GM18858 (cell line): ENCODE results near the gene PPM1N.

Source experiments
- ATAC-seq: cut with Tn5 transposase; IDR thresholded peaks from one replicate; pipeline ENCODE4 v1.9.1; 2021; ENCODE audit not compliant: unreplicated experiment

Gene PPM1N

GRCh38 chr19:45470762-45471081 is 27.5 kb upstream of the PPM1N start:
- ATAC-seq: no peak

DNA sequence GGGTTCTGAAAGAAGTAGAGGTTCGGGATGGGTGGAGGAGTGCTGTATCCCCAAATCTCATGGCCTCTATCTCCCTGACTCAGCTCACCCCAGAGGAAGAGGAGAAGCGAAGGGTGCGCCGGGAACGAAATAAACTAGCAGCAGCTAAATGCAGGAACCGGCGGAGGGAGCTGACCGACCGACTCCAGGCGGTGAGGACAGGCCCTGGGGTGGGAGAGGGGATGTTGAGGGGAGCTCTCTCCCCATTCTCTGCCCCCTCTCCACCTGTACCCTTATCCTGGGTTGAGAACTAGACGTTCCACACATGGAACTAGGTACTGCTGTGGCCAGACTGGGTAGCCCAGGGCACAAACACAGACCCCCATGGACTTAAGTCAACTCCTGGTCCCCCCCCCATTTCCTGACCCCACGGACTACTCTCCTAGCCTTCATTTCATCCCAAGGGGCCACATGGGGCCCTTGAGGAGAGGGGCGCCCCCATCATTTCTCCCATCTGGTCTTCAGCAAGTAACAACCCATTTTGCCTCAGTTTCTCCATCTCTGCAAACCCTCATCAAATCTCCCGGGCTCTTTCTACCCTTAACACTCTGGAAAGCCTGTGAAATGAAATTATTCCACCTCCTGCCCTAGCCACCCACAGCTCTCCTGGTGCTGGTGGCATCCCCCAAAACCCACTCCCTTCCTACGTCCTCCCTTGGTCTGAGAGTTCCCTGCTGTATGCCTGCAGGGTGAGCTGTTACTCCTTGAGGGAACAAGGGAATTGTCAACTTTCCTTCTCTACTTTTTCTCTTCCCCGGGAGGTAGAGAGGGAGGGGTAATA is 26.9 kb upstream of the PPM1N start:
- ATAC-seq: no peak

DNA sequence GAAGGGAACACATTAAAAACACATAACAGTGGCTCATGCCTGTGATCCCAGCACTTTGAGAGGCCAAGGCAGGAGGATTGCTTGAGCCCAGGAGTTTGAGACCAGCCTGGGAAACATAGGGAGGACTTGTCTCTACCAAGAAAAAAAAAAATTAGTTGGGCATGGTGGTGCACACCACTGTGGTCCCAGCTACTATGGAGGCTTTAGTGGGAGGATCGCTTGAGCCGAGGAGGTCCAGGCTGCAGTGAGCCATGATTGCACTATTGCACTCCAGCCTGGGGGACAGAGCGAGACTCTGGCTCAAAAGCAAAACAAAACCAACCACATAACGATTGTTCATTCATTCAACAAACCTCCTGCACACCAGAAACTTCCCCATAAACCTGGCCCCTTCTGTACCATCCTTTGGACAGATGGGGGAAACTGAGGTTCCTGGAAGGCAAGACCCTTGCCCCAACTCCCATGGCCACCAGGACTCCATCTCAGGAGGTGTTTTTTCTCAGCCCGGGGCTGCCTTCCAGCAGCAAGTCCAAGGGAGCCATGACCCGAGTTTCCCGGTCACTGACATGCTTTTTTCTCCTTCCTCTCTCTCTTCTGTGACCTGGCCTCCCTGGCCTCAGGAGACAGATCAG is 26.2 kb upstream of the PPM1N start:
- ATAC-seq: no peak

GRCh38 chr19:45472563-45473366 is 25.5 kb upstream of the PPM1N start:
- ATAC-seq: no peak

DNA sequence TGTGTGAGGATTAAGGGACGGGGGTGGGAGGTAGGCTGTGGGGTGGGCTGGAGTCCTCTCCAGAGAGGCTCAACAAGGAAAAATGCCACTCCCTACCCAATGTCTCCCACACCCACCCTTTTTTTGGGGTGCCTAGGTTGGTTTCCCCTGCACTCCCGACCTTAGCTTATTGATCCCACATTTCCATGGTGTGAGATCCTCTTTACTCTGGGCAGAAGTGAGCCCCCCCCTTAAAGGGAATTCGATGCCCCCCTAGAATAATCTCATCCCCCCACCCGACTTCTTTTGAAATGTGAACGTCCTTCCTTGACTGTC is 24.9 kb upstream of the PPM1N start:
- no peak for ATAC-seq

GRCh38 chr19:45473682-45474605 is 24.3 kb upstream of the PPM1N start:
- ATAC-seq: no peak

DNA sequence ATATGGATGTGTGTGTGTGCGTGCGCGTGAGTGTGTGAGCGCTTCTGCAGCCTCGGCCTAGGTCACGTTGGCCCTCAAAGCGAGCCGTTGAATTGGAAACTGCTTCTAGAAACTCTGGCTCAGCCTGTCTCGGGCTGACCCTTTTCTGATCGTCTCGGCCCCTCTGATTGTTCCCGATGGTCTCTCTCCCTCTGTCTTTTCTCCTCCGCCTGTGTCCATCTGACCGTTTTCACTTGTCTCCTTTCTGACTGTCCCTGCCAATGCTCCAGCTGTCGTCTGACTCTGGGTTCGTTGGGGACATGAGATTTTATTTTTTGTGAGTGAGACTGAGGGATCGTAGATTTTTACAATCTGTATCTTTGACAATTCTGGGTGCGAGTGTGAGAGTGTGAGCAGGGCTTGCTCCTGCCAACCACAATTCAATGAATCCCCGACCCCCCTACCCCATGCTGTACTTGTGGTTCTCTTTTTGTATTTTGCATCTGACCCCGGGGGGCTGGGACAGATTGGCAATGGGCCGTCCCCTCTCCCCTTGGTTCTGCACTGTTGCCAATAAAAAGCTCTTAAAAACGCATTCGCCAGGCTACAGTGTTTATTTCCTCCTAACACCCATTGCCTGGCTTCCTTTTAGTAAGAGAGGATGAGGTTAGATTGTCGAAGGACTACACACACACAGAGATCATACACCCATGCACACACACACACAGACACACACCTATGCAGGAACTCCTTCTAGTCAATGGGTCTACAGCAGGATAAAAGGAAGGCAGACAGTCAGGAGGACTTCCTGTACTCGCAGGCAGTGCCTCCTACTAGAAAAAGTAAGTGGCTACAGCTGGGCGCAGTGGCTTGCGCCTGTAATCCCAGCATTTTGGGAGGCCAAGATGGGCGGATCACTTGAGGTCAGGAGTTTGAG is 23.4 kb upstream of the PPM1N start:
- no peak for ATAC-seq

- no peak for ATAC-seq
Measured at GRCh38 chr19:45475537-45476291, 22.5 kb upstream of the PPM1N start.

DNA sequence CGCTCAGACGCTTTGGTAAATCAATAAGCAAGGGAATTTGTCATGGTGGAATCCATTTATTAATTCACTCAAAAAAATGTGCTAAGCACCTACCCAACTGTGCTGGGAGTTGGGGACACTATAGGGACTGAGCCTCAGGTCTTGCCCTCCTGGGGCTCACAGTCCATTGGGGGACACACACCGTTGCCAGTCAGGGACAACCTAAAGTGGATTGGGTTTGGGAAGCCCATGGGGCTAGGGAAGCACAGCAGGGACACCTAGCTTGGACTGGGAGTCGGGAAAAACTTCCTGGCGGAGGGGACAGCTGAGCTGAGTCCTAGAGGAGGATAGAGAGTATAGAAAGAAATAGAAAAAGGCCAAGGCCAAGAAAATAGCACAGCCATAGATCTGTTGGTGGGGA is 21.9 kb upstream of the PPM1N start:
- ATAC-seq: no peak

- no peak for ATAC-seq
Measured at GRCh38 chr19:45477186-45477585, 21.1 kb upstream of the PPM1N start.

- no peak for ATAC-seq
Measured at GRCh38 chr19:45477713-45478453, 20.4 kb upstream of the PPM1N start.

DNA sequence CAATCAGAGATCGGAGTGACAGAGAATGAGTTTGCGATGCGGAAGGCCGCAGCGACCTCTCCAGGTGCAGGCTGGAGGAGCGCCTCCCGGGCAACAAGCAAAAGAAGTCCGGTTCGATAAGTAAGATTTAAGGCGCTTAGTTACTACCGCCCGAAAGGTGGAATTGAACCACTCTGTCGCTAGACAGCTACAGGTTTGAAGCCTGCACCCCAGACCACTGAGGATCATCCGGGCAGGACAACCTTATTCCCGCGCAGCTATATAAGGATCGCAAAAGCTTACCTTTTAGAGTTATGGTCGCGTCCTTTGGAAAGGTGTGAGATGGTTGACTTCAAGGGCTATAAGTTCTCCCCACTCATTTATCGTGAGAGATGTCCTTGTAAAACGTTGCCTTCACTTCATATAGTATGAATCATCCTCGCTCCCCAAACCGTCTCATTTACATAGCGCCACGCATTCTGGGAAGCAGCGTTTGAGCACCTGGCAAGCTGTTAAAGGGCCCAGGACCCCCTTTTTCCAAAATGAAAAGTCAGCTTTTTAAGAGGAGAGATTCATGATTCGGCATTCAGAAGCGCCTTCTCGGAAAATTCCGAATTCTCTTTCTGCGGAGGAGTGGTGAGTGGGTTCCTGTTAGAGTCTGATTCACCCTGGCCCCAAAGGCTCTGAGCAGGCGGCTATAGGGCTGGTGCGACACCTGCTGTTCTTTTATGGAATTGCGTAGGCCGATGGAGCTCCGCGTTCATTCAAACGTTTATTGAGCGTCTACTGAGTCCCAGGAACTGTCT is 19.6 kb upstream of the PPM1N start:
- ATAC-seq: no peak

DNA sequence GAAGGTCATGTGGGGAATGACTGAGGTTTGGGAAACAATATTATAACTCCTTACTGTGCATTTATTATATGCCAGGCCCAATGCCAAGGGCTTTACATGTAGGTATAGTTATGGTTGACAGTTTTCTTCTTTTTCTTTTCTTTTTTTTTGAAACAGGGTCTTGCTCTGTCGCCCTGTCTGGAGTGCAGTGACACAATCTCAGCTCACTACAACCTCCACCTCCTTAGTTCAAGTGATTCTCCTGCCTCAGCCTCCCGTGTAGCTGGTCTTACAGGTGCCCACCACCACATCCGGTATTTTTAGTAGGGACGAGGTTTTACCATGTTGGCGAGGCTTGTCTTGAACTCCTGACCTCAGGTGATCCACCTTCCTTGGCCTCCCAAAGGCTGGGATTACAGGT is 15.2 kb upstream of the PPM1N start:
- no peak for ATAC-seq

DNA sequence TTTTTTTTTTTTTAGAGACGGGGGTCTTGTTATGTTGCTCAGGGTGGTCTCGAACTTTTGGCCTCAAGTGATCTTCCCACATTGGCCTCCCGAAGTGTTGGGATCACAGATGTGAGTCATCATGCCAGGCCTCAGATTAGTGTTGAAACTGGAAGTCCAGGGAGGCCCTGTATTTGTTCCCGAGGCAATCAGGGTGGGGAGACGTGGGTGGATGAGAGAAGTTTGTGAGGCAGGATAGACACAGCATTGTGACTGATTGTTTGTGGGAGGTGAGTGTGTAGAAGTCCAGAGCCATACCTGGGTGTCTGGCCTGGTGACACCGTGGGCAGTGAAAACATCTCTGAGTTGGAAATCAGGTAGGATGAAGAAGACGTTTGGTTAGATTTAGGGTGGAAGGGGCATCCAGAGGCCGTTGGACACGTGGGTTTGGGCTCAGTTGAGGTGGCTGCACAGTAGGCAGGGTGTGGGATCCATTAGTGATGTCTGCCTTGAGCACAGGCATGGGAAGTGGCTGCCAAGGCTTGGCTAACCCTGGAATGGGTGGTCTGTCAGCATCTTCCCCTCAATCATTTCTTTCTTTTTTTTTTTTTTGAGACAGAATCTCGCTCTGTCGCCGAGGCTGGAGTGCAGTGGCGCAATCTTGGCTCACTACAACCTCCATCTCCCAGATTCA is 13.8 kb upstream of the PPM1N start:
- ATAC-seq: no peak

DNA sequence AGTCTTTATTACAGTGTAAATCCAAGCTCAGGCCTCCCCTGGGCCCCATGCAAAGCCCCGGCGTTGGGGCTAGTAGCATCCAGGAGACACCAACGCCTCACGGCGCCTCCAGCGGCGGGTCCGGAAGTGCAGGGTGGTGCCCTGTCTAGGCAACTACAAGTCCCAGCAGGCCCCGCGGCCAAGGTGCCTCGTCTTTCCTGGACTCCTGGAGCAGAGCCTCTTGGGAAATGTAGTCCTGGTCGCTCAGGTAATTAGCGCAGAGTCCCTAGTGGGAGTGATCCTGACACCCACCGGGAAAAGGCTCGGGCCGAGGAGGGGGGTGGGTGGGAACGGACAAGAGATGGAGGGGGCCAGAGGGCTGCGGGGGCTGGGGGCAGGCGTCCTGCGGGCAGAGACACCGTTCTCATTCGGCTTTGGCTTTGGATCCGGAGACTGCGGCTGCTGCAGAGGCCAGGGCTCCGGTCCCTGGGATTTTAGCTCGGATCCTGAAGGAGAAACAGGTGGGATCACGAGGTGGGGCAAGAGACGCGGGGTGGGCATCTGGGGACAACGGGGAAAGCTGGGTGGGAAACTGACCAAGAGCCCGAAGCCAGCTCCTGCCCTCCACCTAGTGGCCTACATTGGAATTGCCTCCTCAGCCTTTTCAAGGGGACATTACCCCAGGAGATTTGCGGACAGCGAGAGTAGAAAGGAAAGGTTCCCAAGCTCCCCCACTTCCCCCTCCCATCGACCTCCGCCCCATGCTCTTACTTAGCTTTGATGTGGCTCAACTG is 12.8 kb upstream of the PPM1N start:
- peak; percentile 73 for ATAC-seq

GRCh38 chr19:45488708-45489107 is 9.5 kb upstream of the PPM1N start:
- ATAC-seq: no peak
